H1 (cell line): ENCODE data around the gene IGSF23. TPM values are rescaled to one million over a fixed set of nuclear protein-coding genes. Genes with fewer than 3 reads are reported as not detected.
A peak's percentile ranks its signal among the peaks of the same experiment; 100 is the strongest.

Source experiments
- BACH1 ChIP-seq: IDR thresholded peaks from 2 replicates; pipeline ENCODE4 v1.6.1; 2012; ENCODE audit warnings: low read length, improper control_type of control experiment
- CBX5 ChIP-seq: fragments of 300-800, 300-1000 bp; sonication (generic); IDR thresholded peaks from 2 replicates; pipeline ENCODE4 v1.7.1; 2016; ENCODE audit warnings: antibody characterized with exemption, low read length, low read depth
- CEBPB ChIP-seq: IDR thresholded peaks from 2 replicates; pipeline ENCODE4 v1.6.1; 2012; ENCODE audit warnings: low read depth, low read length
- CREB1 ChIP-seq: IDR thresholded peaks from 2 replicates; pipeline ENCODE4 v1.6.1; 2012; ENCODE audit warnings: inconsistent platforms
- CTBP2 ChIP-seq: IDR thresholded peaks from 2 replicates; pipeline ENCODE4 v1.7.0; 2011; ENCODE audit warnings: borderline replicate concordance, mild to moderate bottlenecking, moderate library complexity, mixed read lengths, low read length; ENCODE audit not compliant: insufficient read depth, insufficient read length
- GABPA ChIP-seq: IDR thresholded peaks from 2 replicates; pipeline ENCODE4 v1.6.1; 2011; ENCODE audit warnings: mild to moderate bottlenecking, low read length, moderate library complexity, borderline replicate concordance; ENCODE audit not compliant: insufficient read depth
- HDAC2 ChIP-seq, 2 experiments: fragments of 300-600 bp in 1 of 2; sonication (generic) in 1 of 2; IDR thresholded peaks; 2 replicates each; pipeline ENCODE4 v1.6.1; 2011 to 2012; ENCODE audit warnings: low read depth in 2 of 2, low read length in 2 of 2, mild to moderate bottlenecking in 2 of 2, moderate library complexity in 2 of 2, borderline replicate concordance in 1 of 2, inconsistent platforms in 1 of 2
- HDAC6 ChIP-seq: IDR thresholded peaks from one replicate; pipeline ENCODE4 v1.7.1; 2012; ENCODE audit warnings: low read depth, mild to moderate bottlenecking, inconsistent platforms, low read length, moderate library complexity
- JUN ChIP-seq: IDR thresholded peaks from 2 replicates; pipeline ENCODE4 v1.6.1; 2011; ENCODE audit warnings: low read depth, mild to moderate bottlenecking, improper control_type of control experiment, low read length
- KDM5A ChIP-seq: fragments of 200-600 bp; IDR thresholded peaks from 2 replicates; pipeline ENCODE4 v1.7.1; 2012; ENCODE audit warnings: mild to moderate bottlenecking, low read length, inconsistent platforms, mixed read lengths
- MAFK ChIP-seq: IDR thresholded peaks from 2 replicates; pipeline ENCODE4 v1.6.1; 2012; ENCODE audit warnings: low read depth, mild to moderate bottlenecking, improper control_type of control experiment, low read length
- NRF1 ChIP-seq: IDR thresholded peaks from 2 replicates; pipeline ENCODE4 v1.6.1; 2011; ENCODE audit warnings: mild to moderate bottlenecking, low read depth, low read length, improper control_type of control experiment
- RFX5 ChIP-seq: IDR thresholded peaks from 2 replicates; pipeline ENCODE4 v1.6.1; 2011; ENCODE audit warnings: low read depth, low read length, improper control_type of control experiment, borderline replicate concordance
- RNF2 ChIP-seq: fragments of 200-900, 300-1000 bp; sonication (generic); IDR thresholded peaks from 2 replicates; pipeline ENCODE4 v1.7.1; 2016; ENCODE audit warnings: borderline replicate concordance, low read depth, mild to moderate bottlenecking, antibody characterized with exemption, low read length; ENCODE audit not compliant: poor library complexity, severe bottlenecking; ENCODE audit errors: missing control alignments
- RXRA ChIP-seq: IDR thresholded peaks from 2 replicates; pipeline ENCODE4 v1.6.1; 2011; ENCODE audit warnings: low read depth, mild to moderate bottlenecking, low read length, moderate library complexity; ENCODE audit not compliant: insufficient read depth
- SIRT6 ChIP-seq: IDR thresholded peaks from one replicate; pipeline ENCODE4 v1.7.1; 2012; ENCODE audit warnings: low read length, inconsistent platforms
- SIX5 ChIP-seq: IDR thresholded peaks from 2 replicates; pipeline ENCODE4 v1.6.1; 2011; ENCODE audit warnings: mild to moderate bottlenecking, low read depth, low read length
- SRF ChIP-seq: IDR thresholded peaks from 2 replicates; pipeline ENCODE4 v1.6.1; 2011; ENCODE audit warnings: mild to moderate bottlenecking, low read depth, low read length, moderate library complexity
- SUZ12 ChIP-seq: fragments of 200-600 bp; sonication (generic); IDR thresholded peaks from 2 replicates; pipeline ENCODE4 v1.6.1; 2012; ENCODE audit warnings: mild to moderate bottlenecking, inconsistent platforms, low read length, moderate library complexity, mixed read lengths
- polyA plus RNA-seq, 7 experiments: library from polyadenylated mRNA; depleted of rRNA in 3 of 7; stranded (reverse) in 5 of 7; unstranded in 2 of 7; fragments of >200 nt in 5 of 7; fragments of 200-250 nt in 2 of 7; gene quantifications; 1 replicate in 5 of 7; 2 replicates in 1 of 7; 4 replicates in 1 of 7; pipeline versions ENCODE4 v1.2.1 to v1.2.3, GENCODE V29; 2011 to 2013; ENCODE audit warnings: missing spikeins in 2 of 7, mixed read lengths in 2 of 7
- total RNA-seq: library from RNA; stranded (reverse); fragmentation: NEBNext Ultra II Directional; extraction: Animal tissue kit (Norgen Biotek cat#: 25700); gene quantifications from 2 replicates; pipeline ENCODE4 v1.2.1, GENCODE V29; 2021
- TF ChIP-seq, protein P1 (sequence below): IDR thresholded peaks from 2 replicates; pipeline ENCODE4 v1.6.1; 2011; ENCODE audit warnings: low read depth, mild to moderate bottlenecking, low read length; ENCODE audit not compliant: insufficient read depth
- TF ChIP-seq, protein P2 (sequence below), 3 experiments: IDR thresholded peaks; 1 replicate in 2 of 3; 2 replicates in 1 of 3; pipeline versions ENCODE4 v1.5.1 to v1.6.1; 2011; ENCODE audit warnings: low read length in 3 of 3, mild to moderate bottlenecking in 3 of 3, inconsistent platforms in 2 of 3, low read depth in 1 of 3, moderate library complexity in 1 of 3; ENCODE audit not compliant: insufficient read depth in 1 of 3; ENCODE audit errors: control extremely low read depth in 1 of 3

Gene IGSF23
- total and polyA plus RNA-seq, 2 of the 8 experiments (the other 6 are each of a cell fraction or from before 2014, with no cell fraction given), result not detected

DNA sequence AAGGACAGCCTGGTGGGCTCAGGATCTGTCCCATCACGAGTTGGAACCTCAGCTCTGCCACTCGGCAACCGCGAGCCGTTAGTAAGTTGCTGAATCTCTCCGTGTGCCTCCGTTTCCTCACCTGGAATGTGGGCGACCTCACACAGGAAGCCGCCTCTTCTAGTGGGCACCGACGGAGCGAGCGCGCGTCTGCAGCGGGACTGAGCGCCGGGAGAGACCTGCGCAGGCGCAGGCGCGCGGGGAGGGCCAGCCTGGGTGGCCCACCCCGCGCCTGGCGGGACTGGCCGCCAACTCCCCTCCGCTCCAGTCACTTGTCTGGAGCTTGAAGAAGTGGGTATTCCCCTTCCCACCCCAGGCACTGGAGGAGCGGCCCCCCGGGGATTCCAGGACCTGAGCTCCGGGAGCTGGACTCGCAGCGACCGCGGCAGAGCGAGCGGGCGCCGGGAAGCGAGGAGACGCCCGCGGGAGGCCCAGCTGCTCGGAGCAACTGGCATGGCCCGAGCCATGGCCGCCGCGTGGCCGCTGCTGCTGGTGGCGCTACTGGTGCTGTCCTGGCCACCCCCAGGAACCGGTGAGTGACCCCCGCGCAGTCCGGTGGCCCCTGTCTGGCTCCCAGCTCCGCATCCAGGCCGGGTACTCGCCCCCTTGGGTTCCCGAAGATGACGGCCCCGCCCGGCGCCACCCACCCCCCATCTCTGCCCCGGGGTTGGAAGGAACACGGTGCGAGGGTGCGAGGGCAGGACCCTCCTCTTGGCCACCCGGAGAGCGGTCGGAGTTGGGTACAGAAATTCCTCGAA is 30.4 kb downstream of the IGSF23 start, which contains the start of gene PVR (continued):
- TF ChIP-seq RXRA (no peak), CTBP2 (peak; percentile 63), HDAC6 (no peak), KDM5A (no peak), CREB1 (no peak), SIX5 (no peak), MAFK (no peak), HDAC2 (IDR thresholded peaks at IDR 0.05; ENCODE audit: borderline replicate concordance in 1 of 2, low read depth in 2 of 2, low read length in 2 of 2) (0 out of 4 replicates have a peak, but pooled peaks of 1 of the 2 experiments have one; percentile 27), NRF1 (peak; percentile 83), RFX5 (no peak), CEBPB (no peak), JUN (no peak), GABPA (no peak), SRF (no peak), BACH1 (no peak), SUZ12 (peak; percentile 22; the same call in 1 of the 2 replicates), CBX5 (no peak), SIRT6 (no peak), RNF2 (no peak)
- TF ChIP-seq, protein P1, sequence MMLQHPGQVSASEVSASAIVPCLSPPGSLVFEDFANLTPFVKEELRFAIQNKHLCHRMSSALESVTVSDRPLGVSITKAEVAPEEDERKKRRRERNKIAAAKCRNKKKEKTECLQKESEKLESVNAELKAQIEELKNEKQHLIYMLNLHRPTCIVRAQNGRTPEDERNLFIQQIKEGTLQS, result no peak
- TF ChIP-seq, protein P2, sequence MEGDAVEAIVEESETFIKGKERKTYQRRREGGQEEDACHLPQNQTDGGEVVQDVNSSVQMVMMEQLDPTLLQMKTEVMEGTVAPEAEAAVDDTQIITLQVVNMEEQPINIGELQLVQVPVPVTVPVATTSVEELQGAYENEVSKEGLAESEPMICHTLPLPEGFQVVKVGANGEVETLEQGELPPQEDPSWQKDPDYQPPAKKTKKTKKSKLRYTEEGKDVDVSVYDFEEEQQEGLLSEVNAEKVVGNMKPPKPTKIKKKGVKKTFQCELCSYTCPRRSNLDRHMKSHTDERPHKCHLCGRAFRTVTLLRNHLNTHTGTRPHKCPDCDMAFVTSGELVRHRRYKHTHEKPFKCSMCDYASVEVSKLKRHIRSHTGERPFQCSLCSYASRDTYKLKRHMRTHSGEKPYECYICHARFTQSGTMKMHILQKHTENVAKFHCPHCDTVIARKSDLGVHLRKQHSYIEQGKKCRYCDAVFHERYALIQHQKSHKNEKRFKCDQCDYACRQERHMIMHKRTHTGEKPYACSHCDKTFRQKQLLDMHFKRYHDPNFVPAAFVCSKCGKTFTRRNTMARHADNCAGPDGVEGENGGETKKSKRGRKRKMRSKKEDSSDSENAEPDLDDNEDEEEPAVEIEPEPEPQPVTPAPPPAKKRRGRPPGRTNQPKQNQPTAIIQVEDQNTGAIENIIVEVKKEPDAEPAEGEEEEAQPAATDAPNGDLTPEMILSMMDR (IDR thresholded peaks at IDR 0.05; ENCODE audit: control extremely low read depth in 1 of 3, insufficient read depth in 1 of 3, low read depth in 1 of 3, low read length in 3 of 3), result no peak
